ENCODE data around the gene ABCC4.

Gene ABCC4

GRCh38 chr13:95099541-95099940, 201.7 kb downstream of the ABCC4 start:
- H3K9me3 Mint-ChIP-seq (ENCODE audit: low read depth), result peaks cover 21% of the 10 kb centered on the region
- no peak overlapping the region for H3K4me3 Mint-ChIP-seq
- no peaks in the 10 kb centered on the region for H3K4me1 Mint-ChIP-seq (ENCODE audit: low read depth)
- no peaks in the 10 kb centered on the region for H3K27me3 Mint-ChIP-seq
- peaks cover 52% of the 10 kb centered on the region for H3K36me3 Mint-ChIP-seq
- H3K27ac Mint-ChIP-seq, result no peak overlapping the region

- Mint-ChIP-seq H3K4me3 (no peak overlapping the region), H3K27ac (no peak overlapping the region), H3K36me3 (peaks cover 55% of the 10 kb centered on the region), H3K27me3 (no peaks in the 10 kb centered on the region), H3K9me3 (ENCODE audit: low read depth) (peaks cover 24% of the 10 kb centered on the region), H3K4me1 (ENCODE audit: low read depth) (no peaks in the 10 kb centered on the region)
Measured at GRCh38 chr13:95098916-95099315, 202.3 kb downstream of the ABCC4 start.

GRCh38 chr13:95091755-95092154, 209.5 kb downstream of the ABCC4 start:
- no peak overlapping the region for H3K27ac Mint-ChIP-seq
- peaks cover 4% of the 10 kb centered on the region for H3K4me1 Mint-ChIP-seq (ENCODE audit: low read depth)
- no peaks in the 10 kb centered on the region for H3K27me3 Mint-ChIP-seq
- H3K36me3 Mint-ChIP-seq, result peaks cover 64% of the 10 kb centered on the region
- H3K4me3 Mint-ChIP-seq, result no peak overlapping the region
- peaks cover 24% of the 10 kb centered on the region for H3K9me3 Mint-ChIP-seq (ENCODE audit: low read depth)

GRCh38 chr13:95087746-95088305, 213.4 kb downstream of the ABCC4 start:
- Mint-ChIP-seq H3K9me3 (ENCODE audit: low read depth) (peaks cover 7% of the 10 kb centered on the region), H3K4me3 (no peak overlapping the region), H3K27me3 (no peaks in the 10 kb centered on the region), H3K36me3 (peaks cover 33% of the 10 kb centered on the region), H3K27ac (no peak overlapping the region), H3K4me1 (ENCODE audit: low read depth) (peaks cover 4% of the 10 kb centered on the region)

GRCh38 chr13:95086761-95087160, 214.5 kb downstream of the ABCC4 start:
- Mint-ChIP-seq H3K36me3 (peaks cover 28% of the 10 kb centered on the region), H3K27me3 (no peaks in the 10 kb centered on the region), H3K4me3 (no peak overlapping the region), H3K4me1 (ENCODE audit: low read depth) (peaks cover 4% of the 10 kb centered on the region), H3K27ac (no peak overlapping the region), H3K9me3 (ENCODE audit: low read depth) (no peaks in the 10 kb centered on the region)

GRCh38 chr13:95083758-95084157, 217.5 kb downstream of the ABCC4 start:
- Mint-ChIP-seq H3K4me3 (no peak overlapping the region), H3K9me3 (ENCODE audit: low read depth) (no peaks in the 10 kb centered on the region), H3K27ac (no peak overlapping the region), H3K36me3 (peaks cover 22% of the 10 kb centered on the region), H3K4me1 (ENCODE audit: low read depth) (peaks cover 4% of the 10 kb centered on the region), H3K27me3 (no peaks in the 10 kb centered on the region)

- peaks cover 2% of the 10 kb centered on the region for H3K4me1 Mint-ChIP-seq (ENCODE audit: low read depth)
- H3K27me3 Mint-ChIP-seq, result no peaks in the 10 kb centered on the region
- peaks cover 21% of the 10 kb centered on the region for H3K36me3 Mint-ChIP-seq
- H3K27ac Mint-ChIP-seq, result no peak overlapping the region
- H3K4me3 Mint-ChIP-seq, result no peak overlapping the region
- H3K9me3 Mint-ChIP-seq (ENCODE audit: low read depth), result no peaks in the 10 kb centered on the region
Measured at GRCh38 chr13:95083066-95083465, 218.2 kb downstream of the ABCC4 start.

- H3K27ac Mint-ChIP-seq, result no peak overlapping the region
- peaks cover 46% of the 10 kb centered on the region for H3K36me3 Mint-ChIP-seq
- H3K4me1 Mint-ChIP-seq (ENCODE audit: low read depth), result no peaks in the 10 kb centered on the region
- no peak overlapping the region for H3K4me3 Mint-ChIP-seq
- peaks cover 4% of the 10 kb centered on the region for H3K9me3 Mint-ChIP-seq (ENCODE audit: low read depth)
- H3K27me3 Mint-ChIP-seq, result no peaks in the 10 kb centered on the region
Measured at GRCh38 chr13:95075506-95075905, 225.7 kb downstream of the ABCC4 start.

- no peaks in the 10 kb centered on the region for H3K4me1 Mint-ChIP-seq (ENCODE audit: low read depth)
- peaks cover 46% of the 10 kb centered on the region for H3K36me3 Mint-ChIP-seq
- no peak overlapping the region for H3K4me3 Mint-ChIP-seq
- H3K9me3 Mint-ChIP-seq (ENCODE audit: low read depth), result peaks cover 4% of the 10 kb centered on the region
- H3K27ac Mint-ChIP-seq, result no peak overlapping the region
- H3K27me3 Mint-ChIP-seq, result no peaks in the 10 kb centered on the region
Measured at GRCh38 chr13:95074820-95075219, 226.4 kb downstream of the ABCC4 start.

GRCh38 chr13:95073747-95074311, 227.4 kb downstream of the ABCC4 start:
- no peaks in the 10 kb centered on the region for H3K4me1 Mint-ChIP-seq (ENCODE audit: low read depth)
- peaks cover 4% of the 10 kb centered on the region for H3K9me3 Mint-ChIP-seq (ENCODE audit: low read depth)
- no peak overlapping the region for H3K4me3 Mint-ChIP-seq
- H3K36me3 Mint-ChIP-seq, result peaks cover 55% of the 10 kb centered on the region
- H3K27ac Mint-ChIP-seq, result no peak overlapping the region
- H3K27me3 Mint-ChIP-seq, result no peaks in the 10 kb centered on the region

- Mint-ChIP-seq H3K9me3 (ENCODE audit: low read depth) (no peaks in the 10 kb centered on the region), H3K27me3 (no peaks in the 10 kb centered on the region), H3K27ac (no peak overlapping the region), H3K4me1 (ENCODE audit: low read depth) (no peaks in the 10 kb centered on the region), H3K4me3 (no peak overlapping the region), H3K36me3 (peaks cover 48% of the 10 kb centered on the region)
Measured at GRCh38 chr13:95067303-95067702, 233.9 kb downstream of the ABCC4 start.

GRCh38 chr13:95060014-95060519, 241.2 kb downstream of the ABCC4 start:
- Mint-ChIP-seq H3K9me3 (ENCODE audit: low read depth) (no peaks in the 10 kb centered on the region), H3K27ac (no peak overlapping the region), H3K27me3 (no peaks in the 10 kb centered on the region), H3K4me1 (ENCODE audit: low read depth) (no peaks in the 10 kb centered on the region), H3K4me3 (no peak overlapping the region), H3K36me3 (peaks cover 36% of the 10 kb centered on the region)

GRCh38 chr13:95059306-95059705, 241.9 kb downstream of the ABCC4 start:
- Mint-ChIP-seq H3K9me3 (ENCODE audit: low read depth) (no peaks in the 10 kb centered on the region), H3K4me1 (ENCODE audit: low read depth) (no peaks in the 10 kb centered on the region), H3K27me3 (no peaks in the 10 kb centered on the region), H3K4me3 (no peak overlapping the region), H3K36me3 (peaks cover 32% of the 10 kb centered on the region), H3K27ac (no peak overlapping the region)

GRCh38 chr13:95058680-95059079, 242.6 kb downstream of the ABCC4 start:
- no peaks in the 10 kb centered on the region for H3K4me1 Mint-ChIP-seq (ENCODE audit: low read depth)
- H3K27ac Mint-ChIP-seq, result no peak overlapping the region
- H3K4me3 Mint-ChIP-seq, result no peak overlapping the region
- H3K36me3 Mint-ChIP-seq, result peaks cover 32% of the 10 kb centered on the region
- H3K27me3 Mint-ChIP-seq, result no peaks in the 10 kb centered on the region
- no peaks in the 10 kb centered on the region for H3K9me3 Mint-ChIP-seq (ENCODE audit: low read depth)

GRCh38 chr13:95056266-95056665, 245.0 kb downstream of the ABCC4 start:
- Mint-ChIP-seq H3K4me1 (ENCODE audit: low read depth) (no peaks in the 10 kb centered on the region), H3K9me3 (ENCODE audit: low read depth) (no peaks in the 10 kb centered on the region), H3K27me3 (no peaks in the 10 kb centered on the region), H3K27ac (no peak overlapping the region), H3K4me3 (no peak overlapping the region), H3K36me3 (peaks cover 28% of the 10 kb centered on the region)

Measured in activated naive CD8-positive, alpha-beta T cell (primary cell).